ENCODE results near the gene CHD9NB. TPM values are rescaled to one million over a fixed set of nuclear protein-coding genes. Genes with fewer than 3 reads are reported as not detected.

The CHD9NB gene
- polyA plus RNA-seq, 1 donor: 0.85 TPM

GRCh38 chr16:53091466-53092211 is 38.9 kb upstream of the CHD9NB start:
- H3K4me3 ChIP-seq (ENCODE audit: low read length): no peak overlapping the region
- WGBS (ENCODE audit: insufficient coverage, low lambda C conversion rate): no CpG with 5 or more reads among the region's 7 CpGs
- no peaks in the 10 kb centered on the region for H3K36me3 ChIP-seq (ENCODE audit: control insufficient read depth, insufficient read depth, low read length)
- H3K27ac ChIP-seq (ENCODE audit: low read length): peak overlapping the region; percentile 68
- no peaks in the 10 kb centered on the region for H3K27me3 ChIP-seq (ENCODE audit: control insufficient read depth, insufficient read depth, low read length)
- no peaks in the 10 kb centered on the region for H3K9me3 ChIP-seq (ENCODE audit: control insufficient read depth, low read depth, low read length)
- H3K4me1 ChIP-seq (ENCODE audit: control insufficient read depth, insufficient read depth, low read length): peaks cover 28% of the 10 kb centered on the region
- DNase-seq: peak in 1 of 2 donors; percentile 47

GRCh38 chr16:53090591-53091411 is 38.1 kb upstream of the CHD9NB start:
- H3K27ac ChIP-seq (ENCODE audit: low read length): peak overlapping the region; percentile 68
- no CpG with 5 or more reads among the region's 13 CpGs for WGBS (ENCODE audit: insufficient coverage, low lambda C conversion rate)

GRCh38 chr16:53090286-53090590 is 37.5 kb upstream of the CHD9NB start:
- H3K27ac ChIP-seq (ENCODE audit: low read length): peak overlapping the region; percentile 68
- H3K4me1 ChIP-seq (ENCODE audit: control insufficient read depth, insufficient read depth, low read length): peaks cover 30% of the 10 kb centered on the region
- H3K27me3 ChIP-seq (ENCODE audit: control insufficient read depth, insufficient read depth, low read length): no peaks in the 10 kb centered on the region
- no peak overlapping the region for H3K4me3 ChIP-seq (ENCODE audit: low read length)
- WGBS (ENCODE audit: insufficient coverage, low lambda C conversion rate): no CpG with 5 or more reads among the region's 5 CpGs
- no peaks in the 10 kb centered on the region for H3K36me3 ChIP-seq (ENCODE audit: control insufficient read depth, insufficient read depth, low read length)
- no peaks in the 10 kb centered on the region for H3K9me3 ChIP-seq (ENCODE audit: control insufficient read depth, low read depth, low read length)
- DNase-seq: no peak

More at GRCh38 chr16:53090591-53091411, 38.1 kb upstream of the CHD9NB start:
- peaks cover 28% of the 10 kb centered on the region for H3K4me1 ChIP-seq (ENCODE audit: control insufficient read depth, insufficient read depth, low read length)
- H3K9me3 ChIP-seq (ENCODE audit: control insufficient read depth, low read depth, low read length): no peaks in the 10 kb centered on the region
- no peaks in the 10 kb centered on the region for H3K36me3 ChIP-seq (ENCODE audit: control insufficient read depth, insufficient read depth, low read length)
- H3K27me3 ChIP-seq (ENCODE audit: control insufficient read depth, insufficient read depth, low read length): no peaks in the 10 kb centered on the region
- H3K4me3 ChIP-seq (ENCODE audit: low read length): no peak overlapping the region
- peak; percentile 71 to 74 for DNase-seq

- Histone ChIP-seq H3K27ac (ENCODE audit: low read length) (peak overlapping the region; percentile 68), H3K9me3 (ENCODE audit: control insufficient read depth, low read depth, low read length) (no peaks in the 10 kb centered on the region), H3K4me1 (ENCODE audit: control insufficient read depth, insufficient read depth, low read length) (peaks cover 31% of the 10 kb centered on the region), H3K36me3 (ENCODE audit: control insufficient read depth, insufficient read depth, low read length) (no peaks in the 10 kb centered on the region), H3K4me3 (ENCODE audit: low read length) (no peak overlapping the region), H3K27me3 (ENCODE audit: control insufficient read depth, insufficient read depth, low read length) (no peaks in the 10 kb centered on the region)
- WGBS (ENCODE audit: insufficient coverage, low lambda C conversion rate): no CpG with 5 or more reads among the region's 4 CpGs
- no peak for DNase-seq
Observed at GRCh38 chr16:53089434-53090285, 37.0 kb upstream of the CHD9NB start.

- H3K9me3 ChIP-seq (ENCODE audit: control insufficient read depth, low read depth, low read length): no peaks in the 10 kb centered on the region
- H3K27me3 ChIP-seq (ENCODE audit: control insufficient read depth, insufficient read depth, low read length): no peaks in the 10 kb centered on the region
- no peak overlapping the region for H3K27ac ChIP-seq (ENCODE audit: low read length)
- WGBS (ENCODE audit: insufficient coverage, low lambda C conversion rate): no CpG with 5 or more reads among the region's 3 CpGs
- peaks cover 12% of the 10 kb centered on the region for H3K4me1 ChIP-seq (ENCODE audit: control insufficient read depth, insufficient read depth, low read length)
- DNase-seq: no peak
- H3K36me3 ChIP-seq (ENCODE audit: control insufficient read depth, insufficient read depth, low read length): no peaks in the 10 kb centered on the region
- no peak overlapping the region for H3K4me3 ChIP-seq (ENCODE audit: low read length)
Observed at GRCh38 chr16:53087101-53087500, 34.4 kb upstream of the CHD9NB start.

GRCh38 chr16:53085931-53086421 is 33.3 kb upstream of the CHD9NB start:
- H3K27me3 ChIP-seq (ENCODE audit: control insufficient read depth, insufficient read depth, low read length): no peaks in the 10 kb centered on the region
- H3K9me3 ChIP-seq (ENCODE audit: control insufficient read depth, low read depth, low read length): no peaks in the 10 kb centered on the region
- DNase-seq: no peak
- no peak overlapping the region for H3K27ac ChIP-seq (ENCODE audit: low read length)
- no peaks in the 10 kb centered on the region for H3K36me3 ChIP-seq (ENCODE audit: control insufficient read depth, insufficient read depth, low read length)
- WGBS (ENCODE audit: insufficient coverage, low lambda C conversion rate): 83% methylated on average over 2 of the region's 6 CpGs
- H3K4me3 ChIP-seq (ENCODE audit: low read length): no peak overlapping the region
- H3K4me1 ChIP-seq (ENCODE audit: control insufficient read depth, insufficient read depth, low read length): peaks cover 12% of the 10 kb centered on the region

- 19% methylated on average over 2 of the region's 4 CpGs for WGBS (ENCODE audit: insufficient coverage, low lambda C conversion rate)
- Histone ChIP-seq H3K4me1 (ENCODE audit: control insufficient read depth, insufficient read depth, low read length) (peaks cover 8% of the 10 kb centered on the region), H3K27me3 (ENCODE audit: control insufficient read depth, insufficient read depth, low read length) (no peaks in the 10 kb centered on the region), H3K9me3 (ENCODE audit: control insufficient read depth, low read depth, low read length) (no peaks in the 10 kb centered on the region), H3K36me3 (ENCODE audit: control insufficient read depth, insufficient read depth, low read length) (no peaks in the 10 kb centered on the region), H3K4me3 (ENCODE audit: low read length) (no peak overlapping the region), H3K27ac (ENCODE audit: low read length) (peak overlapping the region; percentile 55)
- DNase-seq: peak in 1 of 2 donors; percentile 53
Observed at GRCh38 chr16:53085369-53085843, 32.7 kb upstream of the CHD9NB start.

- Histone ChIP-seq H3K4me1 (ENCODE audit: control insufficient read depth, insufficient read depth, low read length) (peaks cover 9% of the 10 kb centered on the region), H3K36me3 (ENCODE audit: control insufficient read depth, insufficient read depth, low read length) (no peaks in the 10 kb centered on the region), H3K27ac (ENCODE audit: low read length) (peak overlapping the region; percentile 55), H3K27me3 (ENCODE audit: control insufficient read depth, insufficient read depth, low read length) (no peaks in the 10 kb centered on the region), H3K9me3 (ENCODE audit: control insufficient read depth, low read depth, low read length) (no peaks in the 10 kb centered on the region), H3K4me3 (ENCODE audit: low read length) (no peak overlapping the region)
- no peak for DNase-seq
- no CpG with 5 or more reads among the region's 8 CpGs for WGBS (ENCODE audit: insufficient coverage, low lambda C conversion rate)
Observed at GRCh38 chr16:53084746-53085334, 32.1 kb upstream of the CHD9NB start.

- no peak for DNase-seq
- no peak overlapping the region for H3K27ac ChIP-seq (ENCODE audit: low read length)
- WGBS (ENCODE audit: insufficient coverage, low lambda C conversion rate): no CpG with 5 or more reads among the region's 4 CpGs
- no peaks in the 10 kb centered on the region for H3K27me3 ChIP-seq (ENCODE audit: control insufficient read depth, insufficient read depth, low read length)
- H3K36me3 ChIP-seq (ENCODE audit: control insufficient read depth, insufficient read depth, low read length): no peaks in the 10 kb centered on the region
- no peaks in the 10 kb centered on the region for H3K9me3 ChIP-seq (ENCODE audit: control insufficient read depth, low read depth, low read length)
- H3K4me1 ChIP-seq (ENCODE audit: control insufficient read depth, insufficient read depth, low read length): peaks cover 9% of the 10 kb centered on the region
- H3K4me3 ChIP-seq (ENCODE audit: low read length): no peak overlapping the region
Observed at GRCh38 chr16:53084141-53084541, 31.4 kb upstream of the CHD9NB start.
